TTC549 (cell line): ENCODE data around the gene MIB2.

Experiments
- FAIRE-seq: peaks from 2 replicates; lab custom pipeline; 2012; peaks lifted over from hg19 to GRCh38; lab: Jason Lieb, UNC

Gene MIB2

DNA sequence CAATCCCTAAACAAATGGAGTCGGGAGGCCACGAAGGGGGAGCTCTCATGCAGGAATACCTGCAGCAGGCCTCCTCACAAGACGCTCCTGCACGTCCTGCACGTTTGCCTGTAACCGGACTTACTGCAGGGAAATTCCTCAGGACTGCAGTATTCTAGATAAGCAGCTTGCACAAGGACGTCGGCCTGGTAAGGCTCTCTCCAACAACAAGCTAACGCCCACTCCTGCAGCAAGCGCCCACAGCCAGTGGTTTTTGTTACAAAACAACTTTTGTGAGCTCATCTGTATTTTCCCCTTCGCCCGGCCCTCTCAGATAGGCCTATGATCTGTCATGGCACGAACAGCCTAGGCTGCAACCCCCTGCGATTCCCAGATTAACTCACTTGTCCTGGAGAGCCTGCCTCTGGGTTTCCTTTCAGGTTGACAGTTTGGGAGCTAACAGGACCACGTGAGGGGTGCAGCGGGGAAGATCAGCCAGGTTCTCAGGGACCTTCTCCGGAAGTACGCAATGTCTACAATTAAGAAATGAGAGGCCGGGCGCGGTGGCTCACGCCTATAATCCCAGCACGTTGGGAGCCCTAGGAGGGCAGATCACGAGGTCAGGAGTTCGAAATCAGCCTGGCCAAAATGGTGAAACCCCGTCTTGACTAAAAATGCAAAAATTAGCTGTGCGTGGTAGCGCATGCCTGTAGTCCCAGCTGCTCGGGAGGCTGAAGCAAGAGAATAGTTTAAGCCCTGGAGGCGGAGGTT is 921 bp upstream of the MIB2 start:
- no peak for FAIRE-seq

DNA sequence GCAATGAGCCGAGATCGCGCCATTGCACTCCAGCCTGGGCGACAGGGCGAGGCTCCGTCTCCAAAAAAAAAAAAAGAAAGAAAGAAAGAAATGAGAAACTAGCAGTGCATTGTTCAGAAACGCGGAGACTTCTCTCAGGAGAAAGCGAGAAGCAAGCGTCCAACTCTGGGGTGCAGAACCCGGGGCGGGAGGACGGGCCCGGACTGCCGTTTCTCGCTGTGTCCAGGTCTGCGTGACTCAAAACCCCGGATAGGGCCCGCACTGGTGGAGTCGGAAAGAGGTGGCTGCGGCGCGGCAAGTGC is 395 bp upstream of the MIB2 start:
- no peak for FAIRE-seq

DNA sequence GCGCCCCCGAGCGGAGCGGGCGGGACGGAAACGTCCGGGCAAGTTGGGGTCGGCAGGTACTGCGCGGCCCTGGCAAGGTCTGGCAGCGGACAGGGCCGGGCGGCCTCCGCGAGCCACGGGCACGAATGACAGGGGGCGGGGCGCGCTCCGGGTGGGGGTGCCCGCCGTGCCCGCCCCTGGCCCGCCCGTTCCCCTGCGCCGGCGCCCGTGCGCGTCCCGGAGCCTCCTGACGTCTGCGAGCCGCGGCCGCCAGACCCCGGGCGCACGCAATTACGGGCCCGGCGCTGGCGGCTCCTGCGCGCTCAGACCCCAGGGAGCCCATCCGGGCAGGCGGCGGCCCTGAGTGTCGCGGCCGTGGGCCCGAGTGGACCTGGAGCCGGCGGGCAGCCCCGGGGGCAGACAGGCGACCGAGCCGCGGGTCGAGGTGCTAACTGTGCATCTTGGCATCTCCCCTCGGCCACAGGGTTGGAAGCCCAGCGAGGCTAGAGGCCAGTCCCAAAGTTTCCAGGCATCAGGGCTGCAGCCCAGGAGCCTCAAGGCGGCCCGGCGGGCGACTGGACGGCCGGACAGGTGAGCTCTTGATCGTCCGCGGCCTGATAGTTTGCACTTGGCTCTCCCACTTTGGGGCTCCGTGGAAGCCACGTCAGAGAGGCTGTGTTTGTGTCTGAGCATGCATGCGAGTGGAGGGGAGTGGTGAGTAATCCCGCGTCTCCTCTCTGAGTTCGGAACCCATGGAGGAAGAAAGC is 918 bp downstream of the MIB2 start:
- no peak for FAIRE-seq

DNA sequence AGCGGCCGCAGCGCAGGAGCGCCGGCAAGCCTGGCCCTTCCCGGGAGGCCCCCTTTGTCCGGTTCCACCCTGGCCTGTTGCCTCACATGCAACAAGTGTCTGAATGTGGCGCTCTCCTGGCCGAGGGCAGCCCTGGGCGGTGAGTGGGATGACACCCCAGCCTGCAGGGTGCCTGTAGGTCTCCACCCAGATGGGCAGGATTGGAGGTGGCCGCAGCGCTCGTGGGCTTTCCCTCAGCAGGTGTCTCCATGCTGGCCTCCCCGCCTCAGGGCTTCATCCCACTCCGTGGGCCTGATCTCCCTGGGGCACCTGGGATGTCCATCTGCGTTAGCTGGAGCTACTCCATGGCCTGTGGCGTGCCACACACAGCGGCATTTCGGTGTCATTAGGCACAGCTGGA is 1.5 kb downstream of the MIB2 start:
- FAIRE-seq, result no peak

DNA sequence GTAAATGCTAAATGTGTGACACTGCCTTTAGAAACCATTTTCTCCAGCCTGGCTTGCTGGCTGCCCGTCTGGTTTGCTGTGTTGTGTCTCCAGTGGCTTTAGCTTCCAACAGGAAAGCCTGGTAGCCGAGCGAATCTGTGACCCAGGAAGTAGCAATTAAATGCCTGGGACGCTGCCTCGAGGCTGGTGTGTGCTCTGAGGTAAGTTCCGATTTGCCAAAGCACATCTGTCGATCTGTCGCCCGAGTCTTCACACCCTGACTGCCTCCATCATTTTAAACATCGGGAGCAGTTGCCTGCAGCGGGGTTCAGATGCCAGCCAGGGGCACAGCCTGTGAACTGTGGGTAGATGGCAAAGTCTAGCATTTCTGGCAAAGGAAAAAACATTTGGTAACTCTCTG is 2.2 kb downstream of the MIB2 start:
- no peak for FAIRE-seq

DNA sequence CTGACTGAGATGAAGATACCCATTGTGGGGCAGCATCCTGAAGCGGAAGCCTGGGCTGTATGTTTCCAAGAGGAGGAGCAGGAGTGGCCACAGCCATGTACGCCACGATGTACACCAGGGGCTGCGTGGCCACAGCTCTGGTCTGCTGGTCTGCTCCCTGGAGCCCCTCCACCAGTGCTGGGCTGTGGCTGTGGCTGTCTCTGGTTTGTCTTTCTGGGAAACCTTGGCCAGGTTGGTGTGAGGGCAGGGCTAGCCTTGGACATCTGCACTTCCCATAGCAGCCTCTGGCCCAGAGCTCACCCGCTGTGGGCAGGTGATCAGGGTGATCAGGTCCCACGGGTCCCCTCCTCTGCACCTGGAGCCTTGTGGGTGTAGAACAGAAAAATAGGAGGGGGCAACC is 2.6 kb downstream of the MIB2 start:
- FAIRE-seq, result no peak

DNA sequence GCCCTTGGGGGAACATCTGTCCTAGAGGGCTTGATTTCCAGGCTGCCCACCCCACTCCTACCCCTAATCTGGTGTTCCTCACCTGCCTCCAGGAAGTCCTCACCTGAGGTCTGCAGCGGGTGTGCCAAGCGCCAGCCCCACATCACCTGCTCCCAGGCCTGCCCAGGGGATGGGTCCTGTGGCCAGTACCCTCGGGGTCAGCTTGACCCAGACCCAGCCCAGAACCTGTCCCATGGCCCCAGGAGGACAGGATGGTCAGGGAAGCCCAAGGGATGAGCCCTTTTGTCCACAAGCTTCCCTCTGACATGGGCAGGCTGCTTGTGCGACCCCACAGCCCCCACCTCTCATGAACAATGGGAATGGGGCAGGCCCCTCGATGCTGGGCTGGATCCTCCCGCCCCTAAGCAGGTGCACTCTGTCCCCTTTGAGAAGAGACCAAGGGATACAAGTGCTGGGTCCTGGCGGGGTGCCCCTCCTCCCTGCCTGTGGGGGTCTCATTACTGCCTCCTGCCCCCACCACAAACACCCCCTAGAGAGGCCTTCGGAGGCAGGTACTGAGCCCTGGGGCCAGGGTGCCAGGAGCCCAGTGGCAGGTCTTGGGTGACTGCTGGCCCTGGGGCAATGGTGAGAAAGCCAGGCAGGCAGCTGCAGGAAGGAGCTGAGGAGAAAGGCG is 3.2 kb downstream of the MIB2 start:
- no peak for FAIRE-seq

DNA sequence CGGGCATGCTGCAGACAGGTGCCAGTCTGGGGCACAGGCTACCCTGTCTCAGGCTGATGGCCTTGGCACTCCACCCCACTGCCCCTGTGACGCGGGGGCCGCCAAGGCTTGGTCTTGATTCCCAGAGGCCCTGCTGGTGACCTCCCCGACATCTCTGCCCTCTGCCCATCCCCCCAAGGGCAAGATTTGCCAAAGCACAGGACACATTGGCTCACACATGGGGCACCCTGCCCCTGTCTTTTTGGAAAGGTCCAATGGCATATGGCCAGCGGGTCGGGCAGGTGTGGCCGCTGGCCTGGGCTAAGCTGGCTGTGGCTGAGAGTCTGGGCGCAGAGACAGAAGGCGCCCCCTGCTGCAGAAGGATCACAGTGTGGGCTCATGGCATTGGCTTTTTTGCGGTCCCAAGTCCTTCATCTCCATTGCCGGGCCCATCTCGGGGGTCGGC is 4.6 kb downstream of the MIB2 start:
- no peak for FAIRE-seq

DNA sequence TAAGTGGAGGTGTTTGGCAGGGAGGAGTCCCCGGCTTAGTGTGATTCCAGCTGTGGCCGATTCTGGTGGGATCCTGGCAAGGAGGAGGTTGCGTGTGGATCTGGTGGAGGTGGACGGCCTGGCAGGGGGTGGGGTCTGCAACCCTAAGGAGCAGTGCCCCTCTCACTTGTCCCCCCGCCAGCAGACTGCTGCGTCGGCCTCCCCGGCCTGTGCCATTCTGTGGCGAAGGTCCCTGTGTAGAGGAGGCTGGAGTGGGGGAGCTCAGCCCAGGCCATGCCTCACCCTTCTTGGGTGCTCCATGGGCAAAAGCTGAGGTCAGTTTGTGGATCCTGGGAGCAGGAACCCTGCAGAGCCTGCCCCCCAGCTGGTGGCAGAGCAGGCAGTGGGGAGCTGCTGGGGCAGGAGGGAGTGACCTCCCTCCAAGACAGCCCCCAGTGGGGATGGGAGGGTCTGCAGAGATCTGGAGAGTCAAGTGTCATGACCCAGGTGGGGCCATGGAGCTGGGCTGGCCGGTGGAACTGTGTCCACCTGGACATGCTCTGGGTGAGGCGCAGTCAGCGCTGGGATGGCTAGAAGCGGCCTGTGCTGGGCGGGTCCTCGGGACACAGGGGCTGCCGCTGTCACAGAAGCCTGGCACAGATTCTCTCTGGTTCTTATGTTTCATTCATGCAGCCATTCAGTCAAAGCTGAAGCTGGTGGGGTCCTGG is 5.3 kb downstream of the MIB2 start:
- FAIRE-seq, result no peak

GRCh38 chr1:1621173-1622009 is 6.1 kb downstream of the MIB2 start:
- FAIRE-seq, result no peak

DNA sequence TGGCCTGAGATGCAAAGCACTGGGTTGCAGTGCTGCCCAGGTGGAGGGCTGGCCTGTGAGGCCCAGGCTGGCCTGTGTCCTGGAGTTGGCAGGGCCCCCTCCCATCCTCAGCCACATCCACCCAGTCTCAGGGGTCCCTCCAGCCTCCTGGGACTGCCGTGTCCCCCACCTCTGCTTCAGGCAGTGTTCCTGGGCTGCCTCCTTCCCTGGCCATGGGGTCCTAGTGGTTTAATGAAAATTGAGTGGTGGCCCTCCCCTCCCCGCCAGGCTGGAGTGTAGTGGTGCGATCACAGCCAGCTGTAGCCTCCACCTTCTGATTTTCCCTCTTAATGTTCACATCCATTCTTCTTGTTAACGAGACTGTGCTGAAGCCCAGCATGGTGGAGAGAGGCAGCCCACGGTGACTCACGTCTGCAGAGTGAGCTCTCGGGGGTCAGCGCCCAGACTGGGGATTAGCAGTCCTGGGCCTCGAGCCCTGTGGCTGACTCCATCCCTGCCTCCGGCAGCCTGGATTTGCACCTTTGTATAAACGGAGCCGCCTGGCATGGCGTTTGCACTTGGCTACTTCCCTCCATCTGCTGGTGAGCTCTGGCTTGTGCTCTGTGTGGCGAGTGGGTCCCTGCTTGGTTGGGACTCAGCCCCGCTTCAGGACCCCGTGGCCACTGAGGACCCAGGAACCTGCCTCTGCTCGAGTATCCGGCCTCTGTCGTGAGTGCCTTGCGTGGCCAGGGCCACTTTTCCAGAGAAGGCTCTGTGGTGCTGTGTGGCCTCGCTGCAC is 6.9 kb downstream of the MIB2 start:
- no peak for FAIRE-seq

- FAIRE-seq, result no peak
Measured at GRCh38 chr1:1622788-1623094, 7.4 kb downstream of the MIB2 start.

- FAIRE-seq, result no peak
Measured at GRCh38 chr1:1623181-1623630, 7.9 kb downstream of the MIB2 start.

DNA sequence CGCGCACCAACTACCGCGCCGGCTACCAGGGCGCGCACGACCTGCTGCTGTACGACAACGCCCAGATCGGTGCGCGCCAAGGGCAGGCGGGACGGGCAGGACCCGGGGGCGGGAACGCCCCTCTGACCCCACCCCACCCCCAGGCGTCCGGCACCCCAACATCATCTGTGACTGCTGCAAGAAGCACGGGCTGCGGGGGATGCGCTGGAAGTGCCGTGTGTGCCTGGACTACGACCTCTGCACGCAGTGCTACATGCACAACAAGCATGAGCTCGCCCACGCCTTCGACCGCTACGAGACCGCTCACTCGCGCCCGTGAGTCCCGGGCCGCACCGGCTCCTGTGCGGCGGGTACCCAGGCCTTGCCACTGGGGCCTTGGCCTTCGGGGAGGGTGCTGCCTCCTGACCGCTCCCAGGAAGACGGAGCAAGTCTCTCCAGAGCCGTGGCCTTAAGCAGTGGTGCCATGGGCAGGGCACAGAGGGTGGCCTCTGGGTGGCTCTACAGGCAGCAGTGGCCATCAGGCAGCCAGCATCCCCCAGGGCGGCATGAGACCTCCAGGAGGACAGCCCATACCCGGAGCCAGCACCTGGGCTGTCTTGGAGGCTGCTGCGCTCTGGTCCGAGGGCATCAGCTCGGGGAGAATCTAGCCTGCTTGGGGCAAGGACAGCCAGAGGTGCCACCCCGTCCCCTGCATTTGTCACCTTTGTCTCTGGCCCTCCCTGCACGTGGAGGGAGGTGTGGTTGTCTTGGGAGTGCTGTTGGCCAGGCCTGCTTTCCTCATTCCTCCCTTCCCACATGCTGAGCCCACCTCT is 8.5 kb downstream of the MIB2 start:
- FAIRE-seq, result no peak

DNA sequence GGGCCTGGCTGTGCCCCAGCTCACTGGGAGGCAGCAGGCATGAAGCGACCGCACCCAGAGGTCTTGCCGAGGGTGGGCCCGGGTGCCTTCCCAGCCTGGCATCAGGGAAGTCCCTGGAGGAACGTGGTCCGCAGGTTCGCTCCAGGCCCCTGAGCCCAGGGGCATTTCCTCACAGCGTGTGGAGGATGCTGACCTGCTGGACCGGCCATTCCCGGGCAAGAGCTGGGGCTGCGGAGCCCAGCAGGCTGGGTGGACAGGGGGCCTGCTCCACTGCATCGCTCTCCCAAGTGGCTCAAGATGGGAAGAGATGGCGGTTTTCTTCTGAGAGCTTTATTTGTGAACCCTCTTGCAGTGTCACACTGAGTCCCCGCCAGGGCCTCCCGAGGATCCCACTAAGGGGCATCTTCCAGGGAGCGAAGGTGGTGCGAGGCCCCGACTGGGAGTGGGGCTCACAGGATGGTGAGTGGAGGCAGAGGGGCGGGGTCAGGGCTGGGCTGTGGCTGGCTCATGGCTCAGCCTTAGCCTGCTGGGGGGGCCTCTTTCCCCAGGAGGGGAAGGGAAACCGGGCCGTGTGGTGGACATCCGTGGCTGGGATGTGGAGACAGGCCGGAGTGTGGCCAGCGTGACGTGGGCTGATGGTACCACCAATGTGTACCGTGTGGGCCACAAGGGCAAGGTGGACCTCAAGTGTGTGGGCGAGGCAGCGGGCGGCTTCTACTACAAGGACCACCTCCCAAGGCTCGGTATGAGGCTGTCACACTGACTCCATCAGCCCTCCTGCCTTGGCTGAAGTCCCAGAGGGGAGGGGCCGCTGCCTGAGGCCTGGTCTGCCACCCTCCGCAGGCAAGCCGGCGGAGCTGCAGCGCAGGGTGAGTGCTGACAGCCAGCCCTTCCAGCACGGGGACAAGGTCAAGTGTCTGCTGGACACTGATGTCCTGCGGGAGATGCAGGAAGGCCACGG is 9.4 kb downstream of the MIB2 start:
- no peak for FAIRE-seq

- no peak for FAIRE-seq
Measured at GRCh38 chr1:1625404-1625775, 10.1 kb downstream of the MIB2 start.

DNA sequence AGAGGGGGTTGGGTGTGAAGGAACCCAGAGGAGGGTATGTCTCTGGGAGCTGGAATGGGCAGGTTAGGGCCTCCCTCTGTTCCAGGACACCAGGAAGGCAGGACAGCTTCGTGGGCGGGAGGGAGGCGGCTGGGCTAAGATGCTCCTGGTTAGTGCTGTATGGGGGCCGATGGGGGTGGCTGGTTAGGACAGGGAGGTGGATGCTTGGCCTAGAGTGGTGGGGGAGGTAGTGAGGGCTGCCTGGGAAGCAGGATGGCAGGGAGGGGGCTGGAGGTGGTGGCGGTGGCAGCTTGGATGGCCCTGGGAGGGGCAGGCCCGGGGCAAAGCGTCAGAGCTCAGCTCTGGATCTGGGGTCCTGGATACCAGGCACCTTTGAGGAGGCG is 10.5 kb downstream of the MIB2 start:
- FAIRE-seq, result no peak

- FAIRE-seq, result no peak
Measured at GRCh38 chr1:1626207-1627141, 11.2 kb downstream of the MIB2 start.
